Testis (tissue), 3 donors: ENCODE results near the gene VANGL2. TPM values are rescaled to one million over a fixed set of nuclear protein-coding genes. Genes with fewer than 3 reads are reported as not detected.

ENCODE experiments used
- DNase-seq: peaks from one replicate; pipeline ENCODE4 v3.0.0-alpha.2; 2019
- H3K27ac ChIP-seq, 2 donors: fragments of 200-600 bp; sonication (generic); one replicate each; pipeline ENCODE4 v1.5.1; 2019
- H3K27me3 ChIP-seq: fragments of 200-600 bp; sonication (generic); one replicate; pipeline ENCODE4 v1.5.1; 2019
- H3K36me3 ChIP-seq: fragments of 200-600 bp; sonication (generic); one replicate; pipeline ENCODE4 v1.5.1; 2017; ENCODE audit warnings: low read depth; ENCODE audit errors: missing control alignments
- H3K4me1 ChIP-seq: fragments of 200-600 bp; sonication (generic); one replicate; pipeline ENCODE4 v1.5.1; 2019
- H3K4me3 ChIP-seq, 2 donors: fragments of 200-600 bp; sonication (generic); one replicate each; pipeline ENCODE4 v1.5.1; 2017 to 2019
- H3K9me3 ChIP-seq: fragments of 200-600 bp; sonication (generic); one replicate; pipeline ENCODE4 v1.5.1; 2017
- CTCF ChIP-seq, 3 experiments: fragments of 450-650 bp in 2 of 3; fragments of 200-600 bp in 1 of 3; sonication (generic) in 1 of 3; IDR thresholded peaks; one replicate each; pipeline ENCODE4 v1.5.1; 2016 to 2019; ENCODE audit warnings: antibody characterized with exemption in 3 of 3, mild to moderate bottlenecking in 2 of 3, moderate library complexity in 1 of 3
- POLR2A ChIP-seq: fragments of 450-650 bp; IDR thresholded peaks from one replicate; pipeline ENCODE4 v1.6.1; 2017; ENCODE audit warnings: antibody characterized with exemption, mild to moderate bottlenecking, moderate library complexity
- WGBS, 2 donors: methylation state at CpG; one replicate each; pipeline ENCODE4 v1.1.5; 2018; 5-methylcytosine and 5-hydroxymethylcytosine counted together
- intact Hi-C: fragments of 100-400 bp; cut with DNase I; formaldehyde crosslinking; loops from one replicate; pipeline ENCODE4 v1.15.1; 2023; ENCODE audit warnings: low total_unique reads
- polyA plus RNA-seq: library from polyadenylated mRNA; stranded (reverse); fragments of 350-450 nt; fragmentation: Illumina TruSeq; extraction: RNeasy Lipid Tissue Mini Kit (QIAGEN cat#74804); gene quantifications from one replicate; pipeline ENCODE4 v1.2.3, GENCODE V29; 2014; ENCODE audit warnings: low read depth, low replicate concordance; ENCODE audit not compliant: insufficient read depth
- total RNA-seq, 2 donors: library from RNA; depleted of rRNA; stranded (reverse); fragments of >200 nt; gene quantifications; one replicate each; pipeline ENCODE4 v1.2.3, GENCODE V29; 2016

VANGL2 gene
- total and polyA plus RNA-seq, 3 donors from 2014 or later: 3.6 to 5.9 (median 3.8) TPM

- 70 to 75% methylated on average over 6 of the region's 6 CpGs for WGBS, 2 donors
- DNase-seq: no peak
- Histone ChIP-seq H3K9me3 (no peaks in the 10 kb centered on the region), H3K27me3 (no peaks in the 10 kb centered on the region), H3K27ac (no peak overlapping the region), H3K4me3 (no peak overlapping the region), H3K4me1 (no peaks in the 10 kb centered on the region), H3K36me3 (no peaks in the 10 kb centered on the region)
- TF ChIP-seq CTCF (IDR thresholded peaks at IDR 0.05) (no peak), POLR2A (no peak)
- intact Hi-C loops: no loop called here
These were observed 11.1 kb downstream of the VANGL2 start for GRCh38 chr1:160411271-160412027.

DNA sequence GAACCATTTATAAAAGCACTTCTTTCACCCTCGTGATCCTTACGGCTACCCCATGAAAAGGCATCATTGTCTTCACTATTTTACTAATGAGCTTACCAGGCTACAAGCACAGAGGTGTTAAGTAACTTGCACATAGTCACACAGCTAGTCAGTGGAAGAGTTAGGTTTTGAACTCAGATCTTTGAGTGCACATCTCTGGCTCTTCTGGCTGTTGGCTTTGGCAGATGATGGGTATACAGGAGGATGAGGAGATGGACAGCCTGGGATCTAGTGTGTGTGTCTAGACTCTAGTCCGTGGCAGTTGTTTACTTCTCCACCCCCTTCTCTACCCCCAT is 11.6 kb downstream of the VANGL2 start:
- Histone ChIP-seq H3K27me3 (no peaks in the 10 kb centered on the region), H3K9me3 (no peaks in the 10 kb centered on the region), H3K4me3 (no peak overlapping the region), H3K4me1 (no peaks in the 10 kb centered on the region), H3K27ac (no peak overlapping the region), H3K36me3 (no peaks in the 10 kb centered on the region)
- DNase-seq: no peak
- intact Hi-C loops: no loop called here
- 89 to 93% methylated on average over 3 of the region's 3 CpGs for WGBS, 2 donors
- TF ChIP-seq CTCF (IDR thresholded peaks at IDR 0.05): no peak
- TF ChIP-seq POLR2A: no peak

GRCh38 chr1:160413716-160414115 is 13.4 kb downstream of the VANGL2 start:
- no peaks in the 10 kb centered on the region for H3K9me3 ChIP-seq
- no peak overlapping the region for H3K4me3 ChIP-seq
- H3K4me1 ChIP-seq: no peaks in the 10 kb centered on the region
- WGBS, 2 donors: 87 to 98% methylated on average over 3 of the region's 3 CpGs
- H3K27ac ChIP-seq: no peak overlapping the region
- no peaks in the 10 kb centered on the region for H3K36me3 ChIP-seq
- intact Hi-C loops: no loop called here
- DNase-seq: no peak
- H3K27me3 ChIP-seq: no peaks in the 10 kb centered on the region
- TF ChIP-seq CTCF (IDR thresholded peaks at IDR 0.05) (no peak), POLR2A (no peak)

GRCh38 chr1:160414881-160415280 is 14.5 kb downstream of the VANGL2 start:
- Histone ChIP-seq H3K9me3 (no peaks in the 10 kb centered on the region), H3K4me1 (no peaks in the 10 kb centered on the region), H3K27ac (no peak overlapping the region), H3K4me3 (no peak overlapping the region), H3K27me3 (no peaks in the 10 kb centered on the region), H3K36me3 (no peaks in the 10 kb centered on the region)
- no peak for TF ChIP-seq POLR2A
- no peak for TF ChIP-seq CTCF (IDR thresholded peaks at IDR 0.05)
- intact Hi-C loops: no loop called here
- 95 to 98% methylated on average over 2 of the region's 2 CpGs for WGBS, 2 donors
- no peak for DNase-seq

GRCh38 chr1:160415696-160416290 is 15.4 kb downstream of the VANGL2 start:
- no peaks in the 10 kb centered on the region for H3K27me3 ChIP-seq
- H3K36me3 ChIP-seq: no peaks in the 10 kb centered on the region
- no peak overlapping the region for H3K4me3 ChIP-seq
- DNase-seq: no peak
- WGBS, 2 donors: 95 to 97% methylated on average over 25 to 29 of the region's 29 CpGs
- intact Hi-C loops: no loop called here
- H3K4me1 ChIP-seq: no peaks in the 10 kb centered on the region
- H3K9me3 ChIP-seq: no peaks in the 10 kb centered on the region
- no peak for TF ChIP-seq CTCF (IDR thresholded peaks at IDR 0.05)
- TF ChIP-seq POLR2A: no peak
- H3K27ac ChIP-seq: no peak overlapping the region
